HCT116 (cell line): ENCODE data around the gene CUX1. TPM values are rescaled to one million over a fixed set of nuclear protein-coding genes. Genes with fewer than 3 reads are reported as not detected.

ENCODE experiments used
- ATAC-seq: fragments of 200-7000 bp; cut with Tn5 transposase; 2 replicates; pipeline ENCODE4 v1.9.1; 2020; ENCODE audit warnings: mild to moderate bottlenecking, moderate library complexity
- BruUV-seq: library from RNA; stranded (reverse); fragments of 400-500 nt; replicated peaks from 2 replicates; lab custom pipeline; 2021; lab: Mats Ljungman, UMichigan
- CTCF ChIA-PET: fragments of 300-600 bp; sonication (Branson Sonifier 250); formaldehyde crosslinking; loops from one replicate; lab custom pipeline; 2021; ENCODE audit warnings: antibody characterized with exemption; lab: Charles Lee
- POLR2A ChIA-PET: fragments of 300-600, 350-600 bp; sonication (Branson Sonifier 250); formaldehyde crosslinking; loops from one replicate; lab custom pipeline; 2021; ENCODE audit warnings: antibody characterized with exemption; lab: Charles Lee
- RAD21 ChIA-PET, 2 experiments: fragments of 300-600 bp; sonication (Branson Sonifier 250); formaldehyde crosslinking; loops; one replicate each; lab custom pipeline; 2023; ENCODE audit warnings: low total read pairs in 2 of 2; ENCODE audit not compliant: uncharacterized antibody in 2 of 2, unreplicated experiment in 2 of 2, low non-redundant PET in 1 of 2; lab: Charles Lee
- DNase-seq: peaks from one replicate; pipeline ENCODE4 v3.0.0-alpha.2; 2010; ENCODE audit warnings: low read depth, low spot score
- H2AFZ ChIP-seq: fragments of 200-600 bp; shearing (Covaris generic), sonication (generic); 2 replicates; pipeline ENCODE4 v1.6.1; 2017; ENCODE audit warnings: low read depth, mixed run types, mixed read lengths, antibody characterized with exemption, low read length; ENCODE audit not compliant: poor library complexity, severe bottlenecking
- H3K27ac ChIP-seq: 2 replicates; pipeline ENCODE4 v1.5.1; 2012; ENCODE audit warnings: low read depth, low read length
- H3K27me3 ChIP-seq: fragments of 200-600 bp; sonication (generic); 2 replicates; pipeline ENCODE4 v1.6.1; 2016; ENCODE audit warnings: mixed run types, low read length, mixed read lengths; ENCODE audit not compliant: insufficient read depth
- H3K36me3 ChIP-seq, 2 experiments: fragments of 200-500 bp in 1 of 2; fragments of 200-600 bp in 1 of 2; sonication (Bioruptor generic) in 1 of 2; sonication (generic) in 1 of 2; 2 replicates each; pipeline versions ENCODE4 v1.5.1 to v1.6.1; 2014 to 2016; ENCODE audit warnings: low read length in 2 of 2, inconsistent platforms in 1 of 2, mixed read lengths in 1 of 2, mixed run types in 1 of 2; ENCODE audit not compliant: insufficient read depth in 2 of 2, control insufficient read depth in 1 of 2
- H3K4me1 ChIP-seq, 2 experiments: fragments of 200-600 bp in 1 of 2; sonication (generic) in 1 of 2; 2 replicates each; pipeline versions ENCODE4 v1.5.1 to v1.6.1; 2012 to 2017; ENCODE audit warnings: low read length in 2 of 2, inconsistent platforms in 1 of 2, mild to moderate bottlenecking in 1 of 2, mixed read lengths in 1 of 2, mixed run types in 1 of 2, moderate library complexity in 1 of 2; ENCODE audit not compliant: insufficient read depth in 2 of 2, control insufficient read depth in 1 of 2
- H3K4me2 ChIP-seq: fragments of 200-600 bp; sonication (generic); 2 replicates; pipeline ENCODE4 v1.6.1; 2017; ENCODE audit warnings: mixed run types, low read length, mixed read lengths
- H3K4me3 ChIP-seq, 2 experiments: fragments of 200-600 bp in 1 of 2; sonication (generic) in 1 of 2; replicated peaks in 1 of 2; 2 replicates each; pipeline ENCODE4 v1.5.1; 2011 to 2016; ENCODE audit warnings: low read length in 2 of 2, control low read depth in 1 of 2, low read depth in 1 of 2, mild to moderate bottlenecking in 1 of 2, mixed read lengths in 1 of 2, mixed run types in 1 of 2
- H3K79me2 ChIP-seq: fragments of 200-600 bp; sonication (generic); 2 replicates; pipeline ENCODE4 v1.6.1; 2017; ENCODE audit warnings: mild to moderate bottlenecking, mixed run types, low read length, moderate library complexity, mixed read lengths; ENCODE audit not compliant: insufficient read depth
- H3K9ac ChIP-seq: fragments of 200-600 bp; sonication (generic); 2 replicates; pipeline ENCODE4 v1.6.1; 2016; ENCODE audit warnings: low read length, mixed read lengths
- H3K9me2 ChIP-seq: fragments of 200-600 bp; sonication (generic), shearing (Covaris generic); 2 replicates; pipeline ENCODE4 v1.6.1; 2017; ENCODE audit warnings: mixed run types, mild to moderate bottlenecking, moderate library complexity; ENCODE audit not compliant: insufficient read depth
- H3K9me3 ChIP-seq, 2 experiments: fragments of 200-500 bp in 1 of 2; fragments of 200-600 bp in 1 of 2; sonication (Bioruptor generic) in 1 of 2; sonication (generic) in 1 of 2; 2 replicates each; pipeline ENCODE4 v1.6.1; 2014 to 2017; ENCODE audit warnings: low read length in 2 of 2, mixed read lengths in 2 of 2, inconsistent platforms in 1 of 2, low read depth in 1 of 2, mild to moderate bottlenecking in 1 of 2, mixed run types in 1 of 2, moderate library complexity in 1 of 2; ENCODE audit not compliant: control insufficient read depth in 1 of 2, insufficient read depth in 1 of 2
- H4K20me1 ChIP-seq: fragments of 200-600 bp; sonication (generic), shearing (Covaris generic); 2 replicates; pipeline ENCODE4 v1.6.1; 2017; ENCODE audit warnings: mixed run types, mild to moderate bottlenecking, moderate library complexity; ENCODE audit not compliant: insufficient read depth
- ATF3 ChIP-seq: IDR thresholded peaks from 2 replicates; pipeline ENCODE4 v1.6.1; 2012
- CBX3 ChIP-seq: IDR thresholded peaks from 2 replicates; pipeline ENCODE4 v1.6.1; 2012; ENCODE audit warnings: low read depth
- CEBPB ChIP-seq: IDR thresholded peaks from 2 replicates; pipeline ENCODE4 v1.6.1; 2012; ENCODE audit warnings: low read depth
- EGR1 ChIP-seq: IDR thresholded peaks from 2 replicates; pipeline ENCODE4 v1.6.1; 2012; ENCODE audit warnings: low read depth
- ELF1 ChIP-seq: IDR thresholded peaks from 2 replicates; pipeline ENCODE4 v1.6.1; 2012; ENCODE audit warnings: low read depth, borderline replicate concordance
- EZH2phosphoT487 ChIP-seq: fragments of 200-600 bp; IDR thresholded peaks from 2 replicates; pipeline ENCODE4 v1.6.1; 2018; ENCODE audit warnings: antibody characterized with exemption, borderline replicate concordance
- JUND ChIP-seq: IDR thresholded peaks from 2 replicates; pipeline ENCODE4 v1.6.1; 2012
- POLR2AphosphoS5 ChIP-seq: IDR thresholded peaks from 2 replicates; pipeline ENCODE4 v1.6.1; 2011; ENCODE audit warnings: mild to moderate bottlenecking, low read depth, low read length, moderate library complexity
- RAD21 ChIP-seq: IDR thresholded peaks from 2 replicates; pipeline ENCODE4 v1.6.1; 2012; ENCODE audit warnings: low read depth, mild to moderate bottlenecking
- REST ChIP-seq: IDR thresholded peaks from 2 replicates; pipeline ENCODE4 v1.6.1; 2012; ENCODE audit warnings: low read depth
- SIN3A ChIP-seq: IDR thresholded peaks from 2 replicates; pipeline ENCODE4 v1.6.1; 2012; ENCODE audit warnings: low read depth
- ZBTB33 ChIP-seq: IDR thresholded peaks from 2 replicates; pipeline ENCODE4 v1.6.1; 2011; ENCODE audit warnings: mild to moderate bottlenecking, low read length, moderate library complexity; ENCODE audit not compliant: insufficient replicate concordance; ENCODE audit errors: extremely low read depth
- ZFX ChIP-seq: fragments of 450-650 bp; IDR thresholded peaks from 2 replicates; pipeline ENCODE4 v1.6.1; 2017
- intact Hi-C: fragments of 100-400 bp; cut with micrococcal nuclease; formaldehyde crosslinking; loops from 2 replicates; pipeline ENCODE4 v1.10.0; 2022
- total RNA-seq: library from RNA; stranded (reverse); gene quantifications from one replicate; pipeline ENCODE4 v1.2.1, GENCODE V29; 2021; ENCODE audit not compliant: unreplicated experiment

The CUX1 gene
- total RNA-seq, 1 experiment from 2014 or later: 68.9 TPM

- no peaks in the 10 kb centered on the region for H3K36me3 ChIP-seq
- H3K27ac ChIP-seq: no peak overlapping the region
- H3K4me1 ChIP-seq: peaks cover 0 to 9% of the 10 kb centered on the region in 2 experiments; a peak in 3 of 4 replicates
- no peak for TF ChIP-seq CEBPB
- H3K4me2 ChIP-seq: peak overlapping the region; percentile 21; the same call in 1 of the 2 replicates
- no peak for ATAC-seq
- H3K79me2 ChIP-seq: peaks cover 97% of the 10 kb centered on the region
- POLR2A ChIA-PET: no interaction called here
- no peak for DNase-seq
- peaks cover 0 to 3% of the 10 kb centered on the region in 2 experiments; a peak in 2 of 4 replicates for H3K9me3 ChIP-seq
- H3K9ac ChIP-seq: no peak overlapping the region
- no peaks in the 10 kb centered on the region for H3K27me3 ChIP-seq
- H3K4me3 ChIP-seq: no peak overlapping the region
- CTCF ChIA-PET: interaction anchor here (0.9 kb wide), 1 partner anchor 15 kb away, joined by 3 read pairs; no protein-coding TSS in a partner anchor
- no peaks in the 10 kb centered on the region for H3K9me2 ChIP-seq
- intact Hi-C loops: no loop called here
- RAD21 ChIA-PET: no interaction called here
- BruUV-seq: no TSS peak
- H2AFZ ChIP-seq: no peak overlapping the region
- no peaks in the 10 kb centered on the region; the same call in 1 of the 2 replicates for H4K20me1 ChIP-seq
Observed at GRCh38 chr7:101841328-101841727, 23.9 kb downstream of the CUX1 start.

GRCh38 chr7:101843293-101844271, 26.2 kb downstream of the CUX1 start:
- Histone ChIP-seq H3K4me3 (no peak overlapping the region), H4K20me1 (no peaks in the 10 kb centered on the region; the same call in 1 of the 2 replicates), H3K9me3 (peaks cover 0 to 20% of the 10 kb centered on the region in 2 experiments; a peak in 2 of 4 replicates), H3K27me3 (no peaks in the 10 kb centered on the region), H2AFZ (no peak overlapping the region), H3K4me1 (peaks cover 0 to 9% of the 10 kb centered on the region in 2 experiments; a peak in 3 of 4 replicates), H3K9ac (no peak overlapping the region), H3K36me3 (no peaks in the 10 kb centered on the region), H3K9me2 (no peaks in the 10 kb centered on the region), H3K4me2 (no peak overlapping the region), H3K27ac (no peak overlapping the region), H3K79me2 (peaks cover 95% of the 10 kb centered on the region)
- DNase-seq (no peak), ATAC-seq (no peak)
- intact Hi-C loops: no loop called here
- CTCF ChIA-PET: no interaction called here
- RAD21 ChIA-PET: interaction anchor here in 1 of 2 experiments (0.6 kb wide), 1 partner anchor 29 kb away, joined by 3 read pairs; no protein-coding TSS in a partner anchor
- BruUV-seq: no TSS peak
- POLR2A ChIA-PET: interaction anchor here (0.5 kb wide), 1 partner anchor 9 kb away, joined by 3 read pairs; no protein-coding TSS in a partner anchor
- no peak for TF ChIP-seq RAD21
- TF ChIP-seq ZFX: no peak
- TF ChIP-seq CBX3: no peak
- TF ChIP-seq EGR1: no peak
- no peak for TF ChIP-seq POLR2AphosphoS5
- no peak for TF ChIP-seq SIN3A
- no peak for TF ChIP-seq ZBTB33
- TF ChIP-seq REST: no peak
- no peak for TF ChIP-seq ATF3
- no peak for TF ChIP-seq JUND
- no peak for TF ChIP-seq ELF1
- no peak for TF ChIP-seq EZH2phosphoT487
